K562 (cell line): Measurements from ENCODE around the gene FBXO9. TPM values are rescaled to one million over a fixed set of nuclear protein-coding genes. Genes with fewer than 3 reads are reported as not detected.

ENCODE experiments used
- ARID1B ChIP-seq: fragments of 450-650 bp; IDR thresholded peaks from 2 replicates; pipeline ENCODE4 v1.6.1; 2016; ENCODE audit warnings: antibody characterized with exemption, mild to moderate bottlenecking, inconsistent platforms
- ATF3 ChIP-seq, 2 experiments: fragments of 450-650 bp in 1 of 2; sonication (generic) in 1 of 2; formaldehyde crosslinking in 1 of 2; IDR thresholded peaks in 1 of 2; conservative IDR thresholded peaks in 1 of 2; 2 replicates each; pipeline versions ENCODE4 v1.6.1 to v1.8.1; 2016 to 2023; ENCODE audit warnings: mild to moderate bottlenecking in 2 of 2, moderate library complexity in 2 of 2, inconsistent platforms in 1 of 2, missing genetic modification reagents in 1 of 2
- HLTF ChIP-seq: fragments of 450-650 bp; IDR thresholded peaks from 2 replicates; pipeline ENCODE4 v1.6.1; 2016
- HMGN3 ChIP-seq: IDR thresholded peaks from 2 replicates; pipeline ENCODE4 v1.6.1; 2011; ENCODE audit warnings: borderline replicate concordance, low read depth, mild to moderate bottlenecking, mixed read lengths, low read length; ENCODE audit not compliant: insufficient read length; ENCODE audit errors: extremely low read depth
- HMGXB4 ChIP-seq: sonication (generic); formaldehyde crosslinking; IDR thresholded peaks from 2 replicates; pipeline ENCODE4 v1.8.1; 2023; ENCODE audit warnings: mild to moderate bottlenecking, missing genetic modification reagents
- MGA ChIP-seq: fragments of 450-650 bp; IDR thresholded peaks from 2 replicates; pipeline ENCODE4 v1.6.1; 2016; ENCODE audit warnings: mild to moderate bottlenecking, moderate library complexity
- RNF219 ChIP-seq: fragments of 250-450 bp; sonication (Bioruptor Pico); IDR thresholded peaks from 2 replicates; pipeline ENCODE4 v1.5.0; 2022; ENCODE audit warnings: mild to moderate bottlenecking
- SIN3B ChIP-seq: fragments of 450-650 bp; IDR thresholded peaks from 2 replicates; pipeline ENCODE4 v1.6.1; 2017; ENCODE audit warnings: low read depth, mild to moderate bottlenecking, moderate library complexity
- ZKSCAN8 ChIP-seq: fragments of 200-800 bp; sonication (Bioruptor generic); IDR thresholded peaks from 2 replicates; pipeline ENCODE4 v1.6.1; 2016; ENCODE audit warnings: missing genetic modification characterization, missing compliant biosample characterization
- ZNF24 ChIP-seq: fragments of 450-650 bp; IDR thresholded peaks from 2 replicates; pipeline ENCODE4 v1.6.1; 2016
- polyA plus RNA-seq, 8 experiments: library from polyadenylated mRNA; depleted of rRNA in 4 of 8; stranded (reverse) in 5 of 8; unstranded in 3 of 8; fragments of >200 nt; fragmentation: Nextera tagmentation in 2 of 8; fragmentation: Illumina TruSeq in 1 of 8; extraction: Ambion mirVana in 2 of 8; extraction: Trizol in 1 of 8; gene quantifications; 2 replicates each; pipeline versions ENCODE4 v1.2.1 to v1.2.3, GENCODE V29; 2011 to 2014; ENCODE audit warnings: inconsistent platforms in 1 of 8, missing spikeins in 1 of 8
- total RNA-seq, 7 experiments: library from RNA; depleted of rRNA in 6 of 7; stranded (reverse); fragments of >200 nt in 6 of 7; fragmentation: Illumina TruSeq in 2 of 7; extraction: Trizol in 2 of 7; gene quantifications; 2 replicates each; pipeline versions ENCODE4 v1.2.1 to v1.2.3, GENCODE V29; 2011 to 2021; ENCODE audit warnings: low replicate concordance in 1 of 7

Gene FBXO9
- total and polyA plus RNA-seq, 9 of the 15 experiments (the other 6 are each of a cell fraction or from before 2014, with no cell fraction given) = 10.1 to 85.3 (median 51.4) TPM

GRCh38 chr6:53042112-53042511 is 23.1 kb upstream of the FBXO9 start (continued):
- TF ChIP-seq MGA = no peak
- peak; percentile 39; the same call in 1 of the 2 replicates for TF ChIP-seq ATF3 (IDR thresholded peaks at IDR 0.05)
- TF ChIP-seq ATF3 (CRISPR knock-in tag; conservative IDR thresholded peaks at IDR 0.05) = no peak
- TF ChIP-seq HLTF = no peak
- no peak for TF ChIP-seq ZNF24
- no peak for TF ChIP-seq SIN3B
- no peak for TF ChIP-seq HMGXB4 (CRISPR knock-in tag)
- no peak for TF ChIP-seq ZKSCAN8 (CRISPR knock-in tag)
- TF ChIP-seq ARID1B = peak; percentile 66
- no peak for TF ChIP-seq HMGN3
- TF ChIP-seq RNF219 (CRISPR knock-in tag) = no peak
